ENCODE data around the gene LCE3C.
"Not testable (repeated sequence)": the region's sequence is repeated elsewhere in the genome, so short reads cannot be mapped to it uniquely, and the experiment has no call there.

The LCE3C gene, protein sequence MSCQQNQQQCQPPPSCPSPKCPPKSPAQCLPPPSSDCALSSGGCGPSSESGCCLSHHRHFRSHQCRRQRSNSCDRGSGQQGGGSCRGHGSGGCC

GRCh38 chr1:152599934-152600333, at the start of gene LCE3C:
LCE3C (plus strand) TSS chr1:152600234; CDS start chr1:152600732, 498 bp downstream.
- H3K4me3 ChIP-seq (ENCODE audit: low read depth, low read length), result no peak within 1 kb of the TSS

- H3K4me3 ChIP-seq (ENCODE audit: low read depth, low read length), result no peak overlapping the region
Observed at GRCh38 chr1:152565115-152565514, 34.9 kb upstream of the LCE3C start.

DNA sequence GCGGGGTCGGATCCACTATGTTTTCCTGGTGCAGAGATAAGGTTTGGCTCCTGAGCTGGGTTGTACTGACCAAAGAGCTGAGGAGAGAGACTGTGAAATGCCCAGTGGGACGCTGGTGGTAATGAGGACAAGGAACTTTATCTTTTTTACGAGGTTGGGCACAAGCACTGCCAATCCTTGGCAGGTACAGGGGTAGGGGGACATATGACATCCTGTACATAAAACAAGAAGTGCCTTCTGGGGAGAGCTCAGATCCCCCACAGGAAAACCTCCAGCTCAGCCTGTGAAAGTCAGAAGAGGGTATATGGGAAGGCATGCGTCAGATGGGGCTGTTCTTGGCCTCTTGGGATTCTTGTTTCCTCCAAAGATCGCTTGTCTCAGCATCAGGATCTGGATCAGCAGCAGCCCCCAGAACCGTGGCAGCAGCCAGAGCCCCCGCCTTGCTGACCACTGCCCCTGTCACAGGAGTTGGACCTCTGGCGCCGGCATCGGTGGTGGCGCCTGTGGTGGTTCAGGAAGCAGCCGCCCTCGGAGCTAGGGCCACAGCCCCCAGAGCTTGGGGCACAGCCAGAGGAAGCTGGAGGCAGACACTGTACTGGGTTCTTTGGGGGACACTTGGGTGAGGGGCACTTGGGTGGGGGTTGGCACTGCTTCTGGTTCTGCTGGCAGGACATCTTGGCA, 34.4 kb upstream of the LCE3C start:
- H3K4me3 ChIP-seq (ENCODE audit: low read depth, low read length), result no peak overlapping the region

- no peak within 1 kb of the TSS for H3K4me3 ChIP-seq (ENCODE audit: low read depth, low read length)
Observed at GRCh38 chr1:152566681-152567080, 33.4 kb upstream of the LCE3C start, which contains the start of gene LCE3E. LCE3E (minus strand) TSS chr1:152566780; CDS start chr1:152566208, 572 bp downstream.

DNA sequence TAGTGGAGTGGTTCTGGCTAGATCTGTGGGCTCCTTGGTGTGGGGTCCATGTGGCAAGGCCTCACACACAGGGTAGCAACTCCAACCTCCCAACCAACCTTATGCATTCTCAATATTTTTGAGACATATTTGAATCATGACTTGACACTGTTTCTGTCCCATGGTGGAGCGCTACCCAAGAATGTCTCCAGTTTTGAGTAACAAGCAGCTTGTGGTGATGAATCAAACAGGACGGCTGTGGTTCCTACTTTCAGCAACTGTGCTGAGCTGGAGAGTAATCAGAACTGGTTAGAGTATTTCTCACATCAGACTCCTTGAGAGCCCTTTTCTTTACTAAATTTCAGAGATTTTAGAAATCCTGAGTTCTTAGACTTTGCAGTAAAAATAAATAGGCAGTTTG, 22.9 kb upstream of the LCE3C start:
- no peak overlapping the region for H3K4me3 ChIP-seq (ENCODE audit: low read depth, low read length)

DNA sequence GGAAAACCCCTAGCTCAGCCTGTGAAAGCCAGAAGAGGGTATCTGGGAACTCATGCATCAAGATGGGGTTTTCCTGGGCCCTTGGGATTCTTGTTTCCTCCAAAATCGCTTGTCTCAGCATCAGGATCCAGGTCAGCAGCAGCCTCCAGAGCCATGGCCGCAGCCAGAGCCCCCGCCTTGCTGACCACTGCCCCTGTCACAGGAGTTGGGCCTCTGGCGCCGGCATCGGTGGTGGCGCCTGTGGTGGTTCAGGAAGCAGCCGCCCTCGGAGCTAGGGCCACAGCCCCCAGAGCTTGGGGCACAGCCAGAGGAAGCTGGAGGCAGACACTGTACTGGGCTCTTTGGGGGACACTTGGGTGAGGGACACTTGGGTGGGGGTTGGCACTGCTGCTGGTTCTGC, 20.5 kb upstream of the LCE3C start:
- not testable (repeated sequence) for H3K4me3 ChIP-seq (ENCODE audit: low read depth, low read length)

- H3K4me3 ChIP-seq (ENCODE audit: low read depth, low read length), result no peak within 1 kb of the TSS
Observed at GRCh38 chr1:152580433-152580832, 19.6 kb upstream of the LCE3C start, which contains the start of gene LCE3D. LCE3D (minus strand) TSS chr1:152580516; CDS start chr1:152579936, 580 bp downstream.

GRCh38 chr1:152582647-152583046, 17.4 kb upstream of the LCE3C start:
- H3K4me3 ChIP-seq (ENCODE audit: low read depth, low read length), result no peak overlapping the region

DNA sequence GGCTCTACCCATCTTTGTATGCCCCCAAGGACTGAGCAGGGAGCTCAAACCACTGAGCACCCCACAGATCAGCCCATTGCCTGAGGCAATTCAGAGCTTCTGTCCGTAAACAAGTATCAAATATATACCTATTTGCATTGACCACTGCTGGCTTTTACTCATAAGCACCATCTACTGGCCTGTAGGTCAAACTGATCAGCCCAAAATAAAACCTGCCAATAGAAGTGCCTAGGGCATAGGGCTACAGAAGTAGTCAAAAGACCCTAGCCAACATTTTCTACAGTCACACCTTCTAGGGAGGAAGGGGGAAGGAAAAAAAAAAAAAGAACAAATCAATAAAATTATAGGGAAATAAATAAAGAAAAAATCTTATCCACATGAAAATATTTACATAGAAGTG, 14.4 kb upstream of the LCE3C start:
- H3K4me3 ChIP-seq (ENCODE audit: low read depth, low read length), result no peak overlapping the region

GRCh38 chr1:152596986-152597385, 3.0 kb upstream of the LCE3C start:
- no peak overlapping the region for H3K4me3 ChIP-seq (ENCODE audit: low read depth, low read length)

DNA sequence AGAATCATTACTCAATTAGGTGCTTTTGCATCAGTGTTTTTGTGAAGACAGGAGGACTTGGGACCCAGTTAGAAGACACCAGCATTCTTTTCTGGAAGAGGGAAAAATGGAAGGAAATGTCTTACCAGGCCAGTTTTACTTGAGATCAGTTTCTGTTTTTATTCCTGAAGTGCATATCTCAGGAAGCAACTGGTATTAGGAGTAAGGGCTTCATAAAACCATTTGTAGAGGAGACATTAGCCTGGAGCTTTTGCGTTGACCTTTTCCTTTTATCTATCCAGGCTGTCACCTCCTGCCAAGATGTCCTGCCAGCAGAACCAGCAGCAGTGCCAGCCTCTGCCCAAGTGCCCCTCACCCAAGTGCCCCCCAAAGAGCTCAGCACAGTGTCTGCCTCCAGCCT, 13.5 kb downstream of the LCE3C start, which contains the start of gene LCE3B:
Gene LCE3B, plus strand, starts transcription at position 301 of the 400 bp plus-strand sequence. Its CDS starts 0 bp downstream, at position 301.
- no peak within 1 kb of the TSS for H3K4me3 ChIP-seq (ENCODE audit: low read depth, low read length)

DNA sequence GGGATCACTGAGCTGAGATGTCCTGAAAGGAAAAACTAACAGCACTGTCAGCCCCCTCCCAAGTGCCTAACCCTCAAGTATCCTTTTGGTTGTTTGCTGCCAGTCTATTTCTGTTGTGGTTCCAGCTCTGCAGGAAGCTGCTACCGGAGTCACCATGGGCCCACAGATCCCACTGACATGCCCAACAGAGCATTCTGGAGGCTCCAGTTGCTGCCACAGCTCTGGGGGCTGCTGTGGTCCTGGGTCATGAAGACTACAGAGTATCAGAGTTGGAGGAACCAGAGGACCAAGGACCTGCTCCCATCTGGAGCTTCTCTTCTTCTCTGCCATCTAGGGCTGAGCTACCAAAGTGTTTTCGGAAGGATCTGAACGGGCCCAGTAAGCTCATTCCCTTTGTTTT, 22.0 kb downstream of the LCE3C start:
- H3K4me3 ChIP-seq (ENCODE audit: low read depth, low read length), result no peak overlapping the region

- no peak within 1 kb of the TSS for H3K4me3 ChIP-seq (ENCODE audit: low read depth, low read length)
Observed at GRCh38 chr1:152622803-152623202, 22.8 kb downstream of the LCE3C start, which contains the start of gene LCE3A. LCE3A (minus strand) TSS chr1:152623103; CDS start chr1:152623103, 0 bp downstream.

GRCh38 chr1:152623203-152623844, 23.3 kb downstream of the LCE3C start:
- H3K4me3 ChIP-seq (ENCODE audit: low read depth, low read length), result no peak overlapping the region

DNA sequence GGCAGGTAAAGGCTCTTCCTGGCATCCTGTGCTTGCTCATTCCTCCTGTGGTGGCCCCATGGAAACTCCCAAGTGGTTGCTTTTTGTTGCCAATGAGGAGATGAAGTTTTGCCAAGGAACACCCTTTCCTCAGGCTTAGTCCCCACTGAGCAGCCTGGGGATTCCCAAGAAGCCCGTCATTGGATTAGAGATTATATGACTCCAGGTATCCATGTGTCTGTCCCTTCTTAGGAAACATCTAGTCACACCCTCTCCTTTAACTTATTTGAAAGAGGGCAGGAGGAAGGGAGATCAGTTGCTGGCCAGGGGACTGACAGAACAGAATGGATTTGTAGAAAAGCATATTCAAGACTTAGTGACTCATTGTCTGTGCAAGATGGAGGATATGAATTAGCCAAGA, 26.7 kb downstream of the LCE3C start:
- H3K4me3 ChIP-seq (ENCODE audit: low read depth, low read length), result no peak overlapping the region

- H3K4me3 ChIP-seq (ENCODE audit: low read depth, low read length), result no peak overlapping the region
Observed at GRCh38 chr1:152630596-152630995, 30.6 kb downstream of the LCE3C start.

- H3K4me3 ChIP-seq (ENCODE audit: low read depth, low read length), result no peak overlapping the region
Observed at GRCh38 chr1:152640351-152640750, 40.3 kb downstream of the LCE3C start.

- H3K4me3 ChIP-seq (ENCODE audit: low read depth, low read length), result no peak overlapping the region
Observed at GRCh38 chr1:152643945-152644344, 43.9 kb downstream of the LCE3C start.

DNA sequence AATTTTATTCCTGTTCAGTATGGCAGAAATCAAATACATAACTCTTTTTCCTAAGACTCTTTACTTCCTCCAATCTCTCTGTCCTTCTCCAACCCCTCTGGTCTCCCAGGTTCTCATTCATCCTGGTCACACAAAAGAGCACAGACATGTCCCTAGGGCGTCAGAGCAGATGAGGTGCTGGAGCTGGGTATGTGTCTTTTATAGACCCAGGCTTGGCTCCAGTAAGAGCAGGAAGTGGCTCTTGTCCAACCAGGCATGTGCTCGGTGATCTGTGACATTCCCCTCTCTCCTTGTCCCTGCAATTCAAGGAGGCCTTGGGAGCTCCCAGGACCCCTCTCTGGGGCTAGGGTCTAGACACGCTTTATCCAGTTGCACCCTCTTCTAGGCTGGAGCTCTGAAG, 45.1 kb downstream of the LCE3C start:
- H3K4me3 ChIP-seq (ENCODE audit: low read depth, low read length), result no peak overlapping the region

DNA sequence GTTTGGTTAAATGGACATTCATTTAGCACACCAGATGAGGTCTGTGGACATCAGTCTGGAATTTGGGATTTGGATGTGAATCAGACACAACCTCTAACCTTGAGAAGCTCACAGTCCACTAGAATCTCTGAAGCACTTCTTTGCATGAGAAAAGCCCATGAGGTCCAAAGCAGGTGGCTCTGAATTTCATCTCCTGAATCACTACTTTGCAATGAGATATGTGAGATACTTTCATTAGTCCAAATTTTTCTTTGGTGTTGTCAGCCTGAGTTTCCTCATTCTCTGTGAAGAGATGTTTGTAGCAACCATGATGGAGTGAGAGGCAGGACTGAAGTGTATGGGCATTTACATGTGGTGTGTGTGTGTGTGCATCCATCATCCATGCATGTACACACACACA, 46.6 kb downstream of the LCE3C start:
- no peak overlapping the region for H3K4me3 ChIP-seq (ENCODE audit: low read depth, low read length)

All from iPS-11a (cell line).